Jurkat, Clone E6-1 (cell line): ENCODE measurements around the gene ELN.

Experiments used
- DNase-seq: peaks from one replicate; pipeline ENCODE4 v3.0.0-alpha.2; 2011; ENCODE audit warnings: low read depth, low spot score
- H3K4me3 ChIP-seq: 2 replicates; pipeline ENCODE4 v1.5.1; 2011; ENCODE audit warnings: mild to moderate bottlenecking, low read length, control low read depth, moderate library complexity

The ELN gene

DNA sequence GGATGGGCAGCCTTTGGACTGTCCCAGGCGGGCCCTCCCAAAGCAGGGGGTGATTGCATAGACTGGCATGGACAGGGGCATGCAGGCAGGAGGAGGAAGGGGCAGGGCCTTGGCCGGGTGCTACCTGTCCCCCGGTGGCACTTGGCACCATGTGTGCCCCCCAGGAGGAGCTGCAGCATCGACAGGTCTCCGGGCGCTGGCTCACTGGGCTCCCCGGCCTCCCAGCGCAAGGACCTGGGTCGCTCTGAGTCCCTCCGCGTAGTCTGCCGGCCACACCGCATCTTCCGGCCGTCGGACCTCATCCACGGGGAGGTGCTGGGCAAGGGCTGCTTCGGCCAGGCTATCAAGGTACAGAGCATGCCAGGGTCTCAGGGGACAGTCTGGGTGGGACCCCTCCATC, 78.9 kb downstream of the ELN start:
- DNase-seq = no peak
- H3K4me3 ChIP-seq = no peak overlapping the region

DNA sequence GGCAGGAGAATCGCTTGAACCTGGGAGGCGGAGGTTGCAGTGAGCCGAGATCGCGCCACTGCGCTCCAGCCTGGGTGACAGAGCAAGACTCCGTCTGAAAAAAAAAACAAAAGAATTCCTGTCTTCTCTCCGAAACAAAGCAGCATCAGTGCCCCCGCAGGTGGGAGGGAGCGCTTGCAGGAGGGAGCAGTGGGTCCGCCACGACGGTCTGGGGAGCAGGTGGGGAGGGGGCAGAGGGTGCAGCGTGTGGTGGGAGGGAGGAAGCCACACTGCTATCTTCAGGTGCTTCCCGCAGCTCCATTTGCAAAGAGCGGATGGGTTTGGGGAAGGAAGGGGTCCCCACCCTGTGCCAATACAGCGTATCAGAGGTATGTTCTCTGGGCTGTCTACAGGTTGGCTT, 87.4 kb downstream of the ELN start:
- no peak for DNase-seq
- H3K4me3 ChIP-seq = no peak overlapping the region

DNA sequence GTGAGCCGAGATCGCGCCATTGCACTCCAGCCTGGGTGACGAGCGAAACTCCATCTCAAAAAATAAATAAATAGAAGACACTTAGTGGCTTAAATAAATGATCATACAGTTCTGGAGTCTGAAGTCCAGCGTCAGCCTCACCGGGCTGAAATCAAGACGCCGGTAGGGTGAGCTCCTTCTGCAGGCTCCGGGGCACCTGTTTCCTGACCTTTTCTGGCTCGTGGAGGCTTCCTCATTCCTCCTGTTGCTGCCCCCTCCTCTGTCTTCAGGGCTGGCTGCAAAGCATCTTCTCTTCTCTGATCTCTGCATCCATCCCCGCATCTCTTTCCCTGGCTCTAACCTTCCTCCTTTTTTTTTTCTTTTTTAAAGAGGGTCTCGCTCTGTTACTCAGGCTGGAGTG, 88.4 kb downstream of the ELN start:
- DNase-seq = no peak
- H3K4me3 ChIP-seq = no peak overlapping the region
